Measurements from ENCODE around the gene EDEM1. TPM values are rescaled to one million over a fixed set of nuclear protein-coding genes. Genes with fewer than 3 reads are reported as not detected.
A peak's percentile ranks its signal among the peaks of the same experiment; 100 is the strongest.

The EDEM1 gene
- polyA plus RNA-seq, 1 experiment, result 42.5 TPM

GRCh38 chr3:5184499-5184898 lies 3.0 kb upstream of the EDEM1 start:
- Histone ChIP-seq H3K4me3 (ENCODE audit: low read depth, low read length) (no peak overlapping the region), H3K9me3 (ENCODE audit: control insufficient read depth, insufficient read depth, low read length) (no peaks in the 10 kb centered on the region), H3K27me3 (ENCODE audit: control insufficient read depth, insufficient read depth, low read length) (no peaks in the 10 kb centered on the region), H3K27ac (ENCODE audit: low read depth, low read length) (no peak overlapping the region)
- CTCF ChIA-PET, result interaction anchor here (0.6 kb wide), 1 partner anchor 16 kb away, joined by 3 read pairs; no protein-coding TSS in a partner anchor
- DNase-seq (ENCODE audit: low read depth, low spot score), result no peak
- POLR2A ChIA-PET, result no interaction called here
- TF ChIP-seq, protein P1, sequence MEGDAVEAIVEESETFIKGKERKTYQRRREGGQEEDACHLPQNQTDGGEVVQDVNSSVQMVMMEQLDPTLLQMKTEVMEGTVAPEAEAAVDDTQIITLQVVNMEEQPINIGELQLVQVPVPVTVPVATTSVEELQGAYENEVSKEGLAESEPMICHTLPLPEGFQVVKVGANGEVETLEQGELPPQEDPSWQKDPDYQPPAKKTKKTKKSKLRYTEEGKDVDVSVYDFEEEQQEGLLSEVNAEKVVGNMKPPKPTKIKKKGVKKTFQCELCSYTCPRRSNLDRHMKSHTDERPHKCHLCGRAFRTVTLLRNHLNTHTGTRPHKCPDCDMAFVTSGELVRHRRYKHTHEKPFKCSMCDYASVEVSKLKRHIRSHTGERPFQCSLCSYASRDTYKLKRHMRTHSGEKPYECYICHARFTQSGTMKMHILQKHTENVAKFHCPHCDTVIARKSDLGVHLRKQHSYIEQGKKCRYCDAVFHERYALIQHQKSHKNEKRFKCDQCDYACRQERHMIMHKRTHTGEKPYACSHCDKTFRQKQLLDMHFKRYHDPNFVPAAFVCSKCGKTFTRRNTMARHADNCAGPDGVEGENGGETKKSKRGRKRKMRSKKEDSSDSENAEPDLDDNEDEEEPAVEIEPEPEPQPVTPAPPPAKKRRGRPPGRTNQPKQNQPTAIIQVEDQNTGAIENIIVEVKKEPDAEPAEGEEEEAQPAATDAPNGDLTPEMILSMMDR (IDR thresholded peaks at IDR 0.05; ENCODE audit: low read depth, low read length), result no peak

DNA sequence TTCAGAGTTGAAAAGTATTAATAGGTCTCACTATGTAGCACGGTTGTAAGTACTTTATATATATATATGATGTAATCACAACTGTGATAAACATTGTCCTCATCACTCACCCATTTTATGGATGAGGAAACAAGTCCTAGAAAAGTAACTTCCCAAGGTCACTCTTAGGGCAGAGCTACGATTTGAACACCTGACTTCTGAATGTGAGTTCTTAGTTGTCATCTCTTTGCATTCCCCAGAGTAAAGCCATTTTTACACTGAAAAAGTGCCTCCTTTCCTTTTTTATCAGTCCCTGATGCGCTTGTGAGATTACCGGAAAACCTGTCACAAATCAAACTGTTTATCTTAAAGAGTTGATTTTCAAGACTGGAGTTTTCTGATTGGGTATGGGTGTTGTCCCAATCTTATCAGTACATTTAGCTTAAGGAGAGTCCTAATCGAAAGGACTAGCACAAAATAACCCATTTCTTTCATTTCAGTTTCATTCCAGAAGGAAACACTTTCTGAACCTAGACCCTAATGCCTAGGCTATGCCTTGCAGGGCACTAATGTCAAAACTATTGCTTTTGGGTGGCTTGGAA lies 2.3 kb upstream of the EDEM1 start:
- POLR2A ChIA-PET, result no interaction called here
- H3K9me3 ChIP-seq (ENCODE audit: control insufficient read depth, insufficient read depth, low read length), result no peaks in the 10 kb centered on the region

GRCh38 chr3:5186089-5186857 lies 1.2 kb upstream of the EDEM1 start:
- TF ChIP-seq, protein P1 (IDR thresholded peaks at IDR 0.05; ENCODE audit: low read depth, low read length), result no peak
- Histone ChIP-seq H3K9me3 (ENCODE audit: control insufficient read depth, insufficient read depth, low read length) (no peaks in the 10 kb centered on the region), H3K4me3 (ENCODE audit: low read depth, low read length) (peak overlapping the region; percentile 33), H3K27ac (ENCODE audit: low read depth, low read length) (no peak overlapping the region), H3K27me3 (ENCODE audit: control insufficient read depth, insufficient read depth, low read length) (no peaks in the 10 kb centered on the region)
- POLR2A ChIA-PET, result interaction anchor here (0.5 to 0.8 kb wide), 3 partner anchors 60 to 66 kb away, joined by 3 to 5 read pairs (median 3); no protein-coding TSS in a partner anchor
- no peak for DNase-seq (ENCODE audit: low read depth, low spot score)
- CTCF ChIA-PET, result interaction anchor here (0.8 to 1.4 kb wide), 2 partner anchors 10 to 475 kb away, joined by 3 to 4 read pairs; no protein-coding TSS in a partner anchor

More for the DNA sequence above, 2.3 kb upstream of the EDEM1 start:
- Histone ChIP-seq H3K27me3 (ENCODE audit: control insufficient read depth, insufficient read depth, low read length) (no peaks in the 10 kb centered on the region), H3K27ac (ENCODE audit: low read depth, low read length) (no peak overlapping the region), H3K4me3 (ENCODE audit: low read depth, low read length) (no peak overlapping the region)
- DNase-seq (ENCODE audit: low read depth, low spot score), result no peak
- CTCF ChIA-PET, result interaction anchor here (1.4 kb wide), 1 partner anchor 474 kb away, joined by 4 read pairs; no protein-coding TSS in a partner anchor
- TF ChIP-seq, protein P1 (IDR thresholded peaks at IDR 0.05; ENCODE audit: low read depth, low read length), result no peak

GRCh38 chr3:5186858-5187155 lies 700 bp upstream of the EDEM1 start:
- H3K4me3 ChIP-seq (ENCODE audit: low read depth, low read length), result peak overlapping the region; percentile 57
- DNase-seq (ENCODE audit: low read depth, low spot score), result no peak
- H3K27ac ChIP-seq (ENCODE audit: low read depth, low read length), result peak overlapping the region; percentile 43
- no peaks in the 10 kb centered on the region for H3K9me3 ChIP-seq (ENCODE audit: control insufficient read depth, insufficient read depth, low read length)
- H3K27me3 ChIP-seq (ENCODE audit: control insufficient read depth, insufficient read depth, low read length), result no peaks in the 10 kb centered on the region
- TF ChIP-seq, protein P1 (IDR thresholded peaks at IDR 0.05; ENCODE audit: low read depth, low read length), result no peak
- ChIA-PET CTCF (interaction anchor here (0.7 to 0.8 kb wide), 2 partner anchors 10 to 129 kb away, joined by 3 read pairs; no protein-coding TSS in a partner anchor), POLR2A (interaction anchor here (0.7 to 0.8 kb wide), 2 partner anchors 61 to 64 kb away, joined by 3 read pairs; no protein-coding TSS in a partner anchor)

Measured in AG04450 (cell line).